Smooth muscle cell (in vitro differentiated cells): ENCODE data around the gene VSIG4. TPM values are rescaled to one million over a fixed set of nuclear protein-coding genes. Genes with fewer than 3 reads are reported as not detected.

Experiments
- DNase-seq: peaks from one replicate; lab custom pipeline; 2025; ENCODE audit not compliant: unreplicated experiment; lab: John Stamatoyannopoulos, UW
- H2AFZ ChIP-seq: fragments of 200-600 bp; sonication (generic); 2 replicates; pipeline ENCODE4 v1.6.0; 2016; ENCODE audit warnings: antibody characterized with exemption, low read depth, mild to moderate bottlenecking
- H3F3A ChIP-seq: fragments of 200-600 bp; sonication (generic); 2 replicates; pipeline ENCODE4 v1.6.0; 2017; ENCODE audit warnings: antibody characterized with exemption, low read depth
- H3K27ac ChIP-seq: fragments of 200-600 bp; sonication (generic); 2 replicates; pipeline ENCODE4 v1.5.1; 2016; ENCODE audit warnings: low read depth, mild to moderate bottlenecking
- H3K27me3 ChIP-seq: fragments of 200-600 bp; sonication (generic); 2 replicates; pipeline ENCODE4 v1.6.1; 2016; ENCODE audit warnings: low read depth, mild to moderate bottlenecking
- H3K36me3 ChIP-seq: fragments of 200-600 bp; sonication (generic); 2 replicates; pipeline ENCODE4 v1.5.1; 2016; ENCODE audit warnings: low read depth
- H3K4me1 ChIP-seq: fragments of 200-600 bp; sonication (generic); 2 replicates; pipeline ENCODE4 v1.5.1; 2016; ENCODE audit warnings: low read depth
- H3K4me2 ChIP-seq: fragments of 200-600 bp; sonication (generic); 2 replicates; pipeline ENCODE4 v1.6.0; 2016; ENCODE audit warnings: mild to moderate bottlenecking
- H3K4me3 ChIP-seq: fragments of 200-600 bp; sonication (generic); 2 replicates; pipeline ENCODE4 v1.5.1; 2016; ENCODE audit warnings: mild to moderate bottlenecking
- H3K79me2 ChIP-seq: fragments of 200-600 bp; sonication (generic); 2 replicates; pipeline ENCODE4 v1.6.0; 2016; ENCODE audit warnings: low read depth, mild to moderate bottlenecking
- H3K9ac ChIP-seq: fragments of 200-600 bp; sonication (generic); 2 replicates; pipeline ENCODE4 v1.6.0; 2016; ENCODE audit warnings: low read depth
- H3K9me3 ChIP-seq: fragments of 200-600 bp; sonication (generic); replicated peaks from 2 replicates; pipeline ENCODE4 v1.5.1; 2016; ENCODE audit warnings: low read depth
- H4K20me1 ChIP-seq: fragments of 200-600 bp; sonication (generic); 2 replicates; pipeline ENCODE4 v1.6.0; 2016; ENCODE audit warnings: low read depth
- CTCF ChIP-seq: fragments of 200-600 bp; sonication (generic); IDR thresholded peaks from 2 replicates; pipeline ENCODE4 v1.5.1; 2017; ENCODE audit warnings: borderline replicate concordance, mild to moderate bottlenecking, antibody characterized with exemption; ENCODE audit not compliant: insufficient read depth, poor library complexity, severe bottlenecking
- WGBS: methylation state at CpG from one replicate; pipeline ENCODE4 v1.1.7; 2016; ENCODE audit warnings: low lambda C conversion rate; 5-methylcytosine and 5-hydroxymethylcytosine counted together
- polyA plus RNA-seq: library from polyadenylated mRNA; unstranded; fragments of >200 nt; fragmentation: Nextera tagmentation; extraction: Ambion mirVana; gene quantifications from 2 replicates; pipeline ENCODE4 v1.2.1, GENCODE V29; 2016
- total RNA-seq: library from RNA; depleted of rRNA; stranded (reverse); fragments of >200 nt; gene quantifications from 2 replicates; pipeline ENCODE4 v1.2.3, GENCODE V29; 2014

Gene VSIG4
- total RNA-seq (not detected in 2 replicates), polyA plus RNA-seq (not detected in 2 replicates)

GRCh38 chrX:66039944-66040343 lies at the start of gene VSIG4:
Gene VSIG4, minus strand, starts transcription at chrX:66040080. Its CDS starts 82 bp downstream, at chrX:66039998.
- H3K9me3 ChIP-seq: no peaks in the 10 kb centered on the region
- no peaks in the 10 kb centered on the region for H3K27me3 ChIP-seq
- WGBS: 87% methylated on average over 2 of the region's 2 CpGs
- no peak for TF ChIP-seq CTCF
- H3K9ac ChIP-seq: no peak within 1 kb of the TSS
- no peak within 1 kb of the TSS for H3K4me2 ChIP-seq
- H3K4me1 ChIP-seq: no peaks in the 10 kb centered on the region
- DNase-seq: no peak
- H3F3A ChIP-seq: no peaks in the 10 kb centered on the region
- H3K27ac ChIP-seq: no peak within 1 kb of the TSS
- H4K20me1 ChIP-seq: no peaks in the 10 kb centered on the region
- no peak within 1 kb of the TSS for H2AFZ ChIP-seq
- no peak within 1 kb of the TSS for H3K4me3 ChIP-seq
- no peaks in the 10 kb centered on the region for H3K36me3 ChIP-seq
- no peaks in the 10 kb centered on the region for H3K79me2 ChIP-seq

GRCh38 chrX:66076801-66077200 lies 36.9 kb upstream of the VSIG4 start:
- no peak overlapping the region for H3K27ac ChIP-seq
- H3K27me3 ChIP-seq: no peaks in the 10 kb centered on the region
- H3K4me3 ChIP-seq: no peak overlapping the region
- WGBS: 68% methylated on average over 1 of the region's 1 CpG
- H4K20me1 ChIP-seq: no peaks in the 10 kb centered on the region
- H3K9ac ChIP-seq: no peak overlapping the region
- H3K4me1 ChIP-seq: no peaks in the 10 kb centered on the region
- H2AFZ ChIP-seq: no peak overlapping the region
- TF ChIP-seq CTCF: no peak
- H3K79me2 ChIP-seq: no peaks in the 10 kb centered on the region
- no peaks in the 10 kb centered on the region for H3F3A ChIP-seq
- H3K9me3 ChIP-seq: no peaks in the 10 kb centered on the region
- no peak for DNase-seq
- H3K4me2 ChIP-seq: no peak overlapping the region
- H3K36me3 ChIP-seq: no peaks in the 10 kb centered on the region

- WGBS: 81% methylated on average over 24 of the region's 24 CpGs
- no peaks in the 10 kb centered on the region for H3F3A ChIP-seq
- no peaks in the 10 kb centered on the region for H3K4me1 ChIP-seq
- H2AFZ ChIP-seq: no peak overlapping the region
- no peak for DNase-seq
- H4K20me1 ChIP-seq: no peaks in the 10 kb centered on the region
- H3K27me3 ChIP-seq: no peaks in the 10 kb centered on the region
- no peaks in the 10 kb centered on the region for H3K79me2 ChIP-seq
- no peaks in the 10 kb centered on the region for H3K36me3 ChIP-seq
- H3K9me3 ChIP-seq: no peaks in the 10 kb centered on the region
- H3K27ac ChIP-seq: no peak overlapping the region
- no peak for TF ChIP-seq CTCF
- no peak overlapping the region for H3K9ac ChIP-seq
- H3K4me2 ChIP-seq: no peak overlapping the region
- no peak overlapping the region for H3K4me3 ChIP-seq
Measured at GRCh38 chrX:66074920-66075879, 35.3 kb upstream of the VSIG4 start.

GRCh38 chrX:66071126-66071525 lies 31.2 kb upstream of the VSIG4 start:
- Histone ChIP-seq H3K4me3 (no peak overlapping the region), H3K27me3 (no peaks in the 10 kb centered on the region), H3K9me3 (no peaks in the 10 kb centered on the region), H3K79me2 (no peaks in the 10 kb centered on the region), H3K9ac (no peak overlapping the region), H3K4me1 (no peaks in the 10 kb centered on the region), H4K20me1 (no peaks in the 10 kb centered on the region), H3F3A (no peaks in the 10 kb centered on the region), H3K4me2 (no peak overlapping the region), H3K36me3 (no peaks in the 10 kb centered on the region), H3K27ac (no peak overlapping the region), H2AFZ (no peak overlapping the region)
- WGBS: 30% methylated on average over 1 of the region's 1 CpG
- TF ChIP-seq CTCF: no peak
- DNase-seq: no peak
